Amniotic stem cell (primary cell): ENCODE data around the gene TMEM248.
"Not testable (repeated sequence)": the region's sequence is repeated elsewhere in the genome, so short reads cannot be mapped to it uniquely, and the experiment has no call there.

Experiments used
- DNase-seq: peaks from one replicate; lab custom pipeline; 2025; lab: John Stamatoyannopoulos, UW

TMEM248 gene

DNA sequence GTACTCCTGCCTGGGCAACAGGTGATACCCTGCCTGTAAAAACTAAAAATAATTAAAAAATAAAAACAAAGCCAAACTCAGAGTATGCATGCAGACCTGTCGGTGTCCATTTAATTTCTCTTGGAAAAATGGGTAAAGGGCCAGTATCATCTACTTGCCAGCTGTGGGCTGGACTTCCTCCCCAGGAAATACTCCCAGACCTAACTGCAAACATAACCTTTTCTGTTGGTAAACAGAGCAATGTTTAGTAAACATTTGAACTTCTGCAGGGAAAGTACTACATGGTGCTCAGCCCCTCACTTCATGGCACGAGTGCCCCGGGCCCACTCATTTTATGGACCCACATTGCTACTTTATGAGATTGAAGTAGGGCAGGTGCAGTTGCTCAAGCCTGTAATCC, 10.2 kb upstream of the TMEM248 start:
- no peak for DNase-seq

DNA sequence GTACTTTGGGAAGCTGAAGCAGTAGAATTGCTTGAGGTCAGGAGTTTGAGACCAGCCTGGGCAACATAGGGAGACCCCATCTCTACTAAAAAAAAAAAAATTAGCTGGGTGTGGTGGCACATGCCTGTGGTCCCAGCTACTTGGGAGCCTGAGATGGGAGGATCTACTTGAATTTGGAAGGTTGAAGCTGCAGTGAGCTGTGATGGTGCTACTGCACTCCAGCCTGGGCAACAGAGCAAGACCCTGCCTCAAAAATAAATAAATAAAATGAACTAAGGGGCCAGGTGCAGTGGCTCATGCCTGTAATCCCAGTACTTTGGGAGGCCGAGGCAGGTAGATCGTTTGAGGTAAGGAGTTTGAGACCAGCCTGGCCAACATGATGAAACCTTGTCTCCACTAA, 9.8 kb upstream of the TMEM248 start:
- not testable (repeated sequence) for DNase-seq

DNA sequence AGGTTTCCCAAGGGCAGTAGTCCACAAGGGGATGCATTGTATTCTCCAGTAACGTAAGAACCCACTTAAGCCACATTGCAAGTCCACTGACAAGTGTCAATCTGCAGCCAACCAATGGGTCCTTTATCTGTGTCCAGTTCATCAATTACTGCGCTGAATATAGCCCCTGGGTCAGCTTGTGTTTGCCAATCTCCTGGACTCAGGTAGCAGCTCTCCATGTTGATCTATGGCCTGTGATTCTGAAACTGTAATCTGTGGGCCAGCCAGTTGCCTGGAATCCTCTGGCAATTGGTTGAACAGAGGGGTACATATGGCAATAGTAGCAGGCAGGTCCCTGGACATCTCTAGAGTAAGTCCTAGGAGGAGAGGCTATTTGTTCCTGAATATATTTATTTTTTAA, 8.8 kb upstream of the TMEM248 start:
- DNase-seq, result no peak

DNA sequence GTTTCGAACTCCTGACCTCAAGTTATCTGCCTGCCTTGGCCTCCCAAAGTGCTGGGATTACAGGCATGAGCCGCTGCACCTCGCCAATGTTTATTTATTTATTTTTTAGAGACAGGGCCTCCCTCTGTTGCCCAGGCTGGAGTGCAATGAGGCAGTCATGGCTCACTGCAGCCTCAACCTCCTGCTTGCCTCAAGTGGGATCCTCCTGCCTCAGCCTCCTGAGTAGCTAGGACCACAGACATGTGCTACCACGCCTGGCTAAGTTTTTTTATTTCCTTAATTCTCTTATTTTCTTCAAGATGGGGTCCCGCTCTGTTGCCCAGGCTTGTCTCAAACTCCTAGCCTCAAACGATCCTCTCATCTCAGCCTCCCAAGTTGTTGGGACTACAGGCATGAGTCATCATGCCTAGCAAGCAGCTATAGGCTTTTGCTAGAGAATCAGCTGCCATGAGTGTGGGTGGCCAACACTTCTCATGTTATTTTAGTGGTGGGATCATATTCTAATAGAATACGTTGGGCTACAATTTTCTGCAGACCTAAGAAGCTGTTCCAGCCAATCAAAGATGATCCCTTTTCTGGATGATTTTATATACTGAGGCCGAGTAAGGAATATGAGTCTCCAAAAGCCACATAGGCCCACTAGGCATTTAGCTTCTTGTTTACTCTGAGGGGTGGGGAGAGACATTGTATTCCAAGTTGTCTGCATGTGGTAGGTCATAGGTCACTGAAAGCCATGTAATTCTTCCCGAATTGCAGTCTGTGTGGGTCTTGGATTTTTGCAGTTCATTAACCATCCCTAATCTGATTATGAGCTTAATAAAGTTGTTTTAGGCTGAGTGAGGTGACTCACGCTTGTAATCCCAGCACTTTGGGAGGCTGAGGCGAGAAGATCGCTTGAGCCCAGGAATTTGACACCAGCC, 7.6 kb upstream of the TMEM248 start:
- DNase-seq, result no peak

DNA sequence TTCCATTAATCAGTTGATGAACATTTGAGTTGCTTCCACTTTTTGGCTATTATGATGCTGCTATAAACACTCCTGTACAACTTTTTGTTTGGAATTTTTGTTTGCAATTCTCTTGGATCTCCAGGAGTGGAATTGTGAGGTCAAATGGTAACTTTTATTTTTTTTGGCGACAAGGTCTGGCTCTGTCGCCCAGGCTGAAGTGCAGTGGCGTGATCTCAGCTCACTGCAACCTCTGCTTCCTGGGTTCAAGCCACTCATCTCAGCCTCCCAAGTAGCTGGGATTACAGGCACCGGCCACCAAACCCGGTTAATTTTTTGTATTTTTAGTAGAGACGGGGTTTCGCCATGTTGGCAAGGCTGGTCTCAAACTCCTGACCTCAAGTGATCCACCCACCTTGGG, 3.1 kb upstream of the TMEM248 start:
- DNase-seq, result not testable (repeated sequence)

DNA sequence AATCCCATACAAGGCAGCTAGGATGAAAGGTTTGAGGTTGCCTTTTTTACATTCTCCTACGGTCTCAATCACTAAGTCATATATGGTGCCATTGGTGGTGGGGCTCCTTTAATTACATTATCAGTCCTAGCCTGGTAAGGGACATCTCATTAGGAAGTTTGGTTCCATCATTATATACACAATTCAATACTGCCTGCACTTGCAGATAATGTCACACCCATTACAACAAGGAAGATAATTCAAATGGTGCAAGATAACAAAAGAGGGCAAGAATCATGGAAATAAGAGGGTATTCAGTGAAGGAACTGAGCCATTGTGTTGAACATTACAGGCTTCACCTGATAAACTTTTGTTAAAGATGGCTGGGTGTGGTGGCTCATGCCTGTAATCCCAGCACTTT, 1.7 kb upstream of the TMEM248 start:
- no peak for DNase-seq

DNA sequence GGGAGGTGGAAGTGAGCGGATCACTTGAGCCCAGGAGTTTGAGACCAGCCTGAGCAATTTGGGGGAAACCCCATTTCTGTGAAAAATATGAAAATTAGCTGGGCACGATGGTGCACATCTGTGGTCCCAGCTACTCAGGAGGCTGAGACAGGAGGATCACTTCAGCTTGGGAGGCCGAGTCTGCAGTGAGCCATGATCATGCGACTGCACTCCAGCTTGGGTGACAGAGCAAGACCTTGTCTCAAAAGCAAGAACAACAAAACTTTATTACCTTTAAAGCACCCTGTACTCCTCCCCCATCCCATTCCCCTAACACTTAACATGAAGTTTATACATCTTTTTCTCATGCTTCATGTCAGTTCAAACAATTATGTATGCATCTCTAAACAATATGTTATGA, 1.3 kb upstream of the TMEM248 start:
- no peak for DNase-seq

DNA sequence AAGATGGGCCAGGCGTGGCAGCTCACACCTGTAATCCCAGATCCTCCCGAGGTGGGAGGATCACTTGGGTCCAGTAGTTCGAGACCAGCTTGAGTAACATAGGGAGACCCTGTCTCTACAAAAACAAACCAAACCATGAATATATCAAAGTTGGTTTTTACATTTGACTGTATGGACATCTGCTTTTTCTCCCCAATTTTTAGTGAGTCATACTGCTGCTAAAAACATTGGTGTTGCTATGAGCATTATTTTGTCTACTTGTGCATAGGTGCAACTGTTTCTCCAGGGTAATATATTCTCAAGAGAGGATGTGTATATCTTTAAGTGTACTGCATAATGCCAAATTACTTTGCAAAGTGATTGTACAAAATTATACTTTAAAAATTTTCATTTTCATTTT, 769 bp upstream of the TMEM248 start:
- DNase-seq, result no peak

DNA sequence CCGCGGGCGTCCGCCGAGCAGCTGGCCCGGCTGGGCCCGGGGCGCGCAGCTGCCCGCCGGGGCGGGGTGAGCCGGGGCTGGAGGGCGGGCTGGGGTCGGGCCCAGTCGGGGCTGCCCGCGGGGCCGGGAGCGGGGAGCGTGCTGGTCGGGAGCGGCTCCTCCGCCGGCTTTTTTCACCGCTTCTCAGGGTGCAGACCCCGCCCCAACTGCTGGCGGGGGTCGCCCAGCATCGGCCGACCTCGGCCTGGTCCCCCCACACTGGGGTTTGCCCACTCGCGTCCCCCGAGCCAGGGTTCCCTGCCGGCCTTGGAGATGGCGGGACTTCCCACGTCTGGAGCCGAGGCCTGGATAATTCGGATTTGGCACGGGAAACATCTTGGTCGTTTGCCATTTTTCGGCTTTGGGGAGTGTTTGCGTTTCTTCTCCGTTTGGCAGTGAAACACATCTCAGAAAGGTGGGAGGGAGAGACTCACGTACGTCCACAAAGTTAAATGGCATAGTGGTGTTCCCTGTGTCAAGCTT, 432 bp downstream of the TMEM248 start:
- peak; percentile 9 for DNase-seq

DNA sequence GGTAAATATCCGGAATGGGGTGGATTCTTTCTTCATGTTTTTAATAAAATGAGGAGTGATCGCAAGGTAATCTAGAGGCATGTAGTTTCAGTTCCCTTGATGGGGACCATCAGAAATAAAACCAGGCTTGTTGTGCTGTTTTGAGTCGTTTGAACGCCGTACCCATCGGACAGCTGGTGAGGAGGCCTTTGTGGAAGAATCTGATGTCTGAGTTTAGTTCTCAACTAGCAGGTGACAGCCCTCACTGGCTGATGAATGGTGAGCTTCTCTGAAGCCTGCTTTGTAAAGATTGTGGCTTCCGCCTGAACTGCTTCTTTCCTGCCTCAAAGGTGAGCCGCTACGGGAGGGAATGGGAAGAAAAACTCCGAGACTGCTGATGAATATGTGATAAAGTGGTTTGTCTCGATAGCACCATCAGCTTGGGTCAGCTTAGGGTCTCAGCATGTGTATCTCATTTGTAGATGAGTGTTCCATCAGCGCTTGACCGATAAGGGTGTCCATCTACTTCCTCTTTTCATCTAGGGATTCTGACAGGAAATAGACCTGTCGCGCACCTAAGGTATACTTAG, 977 bp downstream of the TMEM248 start:
- no peak for DNase-seq

DNA sequence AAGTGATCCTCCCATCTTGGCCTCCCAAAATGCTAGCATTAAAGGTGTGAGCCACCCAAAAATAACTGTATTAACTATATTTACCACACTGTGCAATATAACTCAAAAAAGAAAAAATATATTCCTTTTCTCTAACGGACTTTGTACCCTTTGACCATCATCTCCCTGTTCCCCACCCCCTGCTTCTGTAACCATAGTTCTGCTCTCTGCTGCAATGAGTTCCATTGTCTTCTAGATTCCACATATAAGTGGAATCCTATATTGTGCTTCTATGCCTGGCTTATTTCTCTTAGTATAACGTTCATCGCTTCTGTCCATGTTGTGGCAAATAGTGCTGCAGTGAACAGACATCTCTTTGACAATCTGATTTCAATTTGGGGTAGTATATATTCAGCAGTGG, 4.2 kb downstream of the TMEM248 start:
- DNase-seq, result no peak

DNA sequence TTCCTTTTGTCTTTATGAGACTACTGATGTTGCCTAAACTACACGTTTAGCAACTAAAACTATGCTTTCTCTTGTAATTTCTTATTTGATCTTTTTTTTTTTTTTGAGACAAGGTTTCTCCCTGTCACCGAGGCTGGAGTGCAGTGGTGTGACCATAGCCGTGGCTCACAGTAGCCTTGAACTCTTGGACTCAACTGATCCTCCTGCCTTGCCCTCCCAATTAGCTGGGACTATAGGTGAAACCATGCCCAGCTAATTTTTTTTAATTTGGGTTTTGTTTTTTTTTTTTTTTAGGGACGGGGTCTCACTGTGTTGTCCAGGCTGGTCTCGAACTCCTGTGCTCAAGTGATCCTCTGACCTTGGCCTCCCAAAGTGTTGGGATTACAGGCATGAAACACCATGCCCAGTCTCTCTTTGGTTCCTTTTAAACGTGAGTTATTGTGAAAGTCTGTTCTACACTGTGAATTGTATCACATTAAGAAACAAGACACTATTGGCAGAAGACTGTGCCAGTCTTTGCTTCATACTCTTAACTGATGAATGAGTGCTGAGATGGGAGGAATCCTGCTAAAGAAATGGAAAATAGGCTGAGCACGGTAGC, 6.4 kb downstream of the TMEM248 start:
- no peak for DNase-seq

DNA sequence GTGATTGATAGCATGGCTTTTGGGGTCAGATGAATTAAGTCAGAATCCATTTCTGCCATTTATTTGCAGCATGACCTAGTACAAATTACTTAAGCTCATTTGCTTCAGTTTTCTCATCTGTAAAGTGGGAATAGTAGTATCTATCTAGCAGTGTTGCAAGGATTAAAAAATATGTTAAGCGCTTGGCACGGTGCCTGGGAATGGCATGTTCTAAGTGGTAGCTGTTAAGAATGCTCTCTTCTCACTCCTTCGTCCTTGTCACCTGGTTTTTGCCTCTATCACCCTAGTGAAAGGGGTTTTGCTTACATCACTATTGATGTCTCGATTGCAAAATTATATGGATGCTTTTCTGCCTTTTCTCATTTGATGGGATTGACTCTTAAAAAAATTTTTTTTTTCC, 7.4 kb downstream of the TMEM248 start:
- DNase-seq, result no peak

DNA sequence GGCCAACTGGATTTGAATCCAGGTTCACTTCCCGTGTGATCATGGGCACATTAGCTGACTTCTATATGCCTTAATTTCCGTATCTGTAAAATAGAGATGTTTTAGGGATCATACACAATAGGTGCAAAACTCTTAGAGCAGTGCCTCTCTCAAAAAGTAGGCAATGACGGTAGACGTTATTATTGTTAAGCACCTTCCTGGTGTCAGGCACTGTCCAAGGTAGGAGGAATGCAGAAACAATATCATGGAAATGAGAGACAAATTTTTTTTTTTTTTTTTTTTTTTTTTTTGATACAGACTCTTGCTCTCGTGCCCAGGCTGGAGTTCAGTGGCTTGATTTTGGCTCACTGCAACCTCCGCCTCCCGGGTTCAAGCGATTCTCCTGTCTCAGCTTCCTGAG, 8.1 kb downstream of the TMEM248 start:
- DNase-seq, result no peak

DNA sequence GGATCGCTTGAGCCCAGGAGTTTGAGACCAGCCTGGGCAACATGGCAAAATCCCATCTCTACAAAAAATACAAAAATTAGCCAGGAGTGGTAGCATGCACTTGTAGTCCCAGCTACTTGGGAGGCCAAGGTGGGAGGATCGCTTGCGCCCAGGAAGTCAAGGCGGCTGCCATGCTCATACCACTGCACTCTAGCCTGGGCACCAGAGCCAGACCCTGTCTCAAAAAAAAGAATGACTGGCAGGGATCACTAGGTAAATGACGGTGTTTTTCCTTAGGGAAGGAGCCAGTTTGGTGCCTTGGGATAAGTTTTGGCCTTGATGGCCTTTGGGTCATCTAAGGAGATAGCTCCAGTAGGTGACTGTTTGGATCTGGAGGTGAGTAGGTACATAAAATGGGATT, 8.9 kb downstream of the TMEM248 start:
- DNase-seq, result no peak

DNA sequence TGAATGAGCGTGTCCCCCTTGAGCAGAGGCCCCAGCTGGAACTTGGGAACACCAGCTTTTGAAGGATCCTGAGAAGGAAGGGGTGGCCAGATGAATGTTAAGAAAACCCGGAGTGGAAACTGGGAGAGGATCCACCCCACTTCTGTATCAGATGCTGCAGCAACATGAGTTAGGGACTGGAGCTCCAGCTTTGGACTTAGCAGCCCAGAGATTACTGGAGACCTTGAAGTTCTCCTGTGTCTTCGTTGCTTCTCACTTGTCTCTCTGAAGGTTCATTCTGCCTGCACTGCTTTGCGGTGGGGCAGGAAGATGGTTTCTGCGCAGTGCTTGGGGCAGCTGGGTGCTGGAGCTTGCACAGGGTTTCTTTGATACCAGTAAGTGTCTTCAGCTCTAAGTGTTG, 9.3 kb downstream of the TMEM248 start:
- no peak for DNase-seq

DNA sequence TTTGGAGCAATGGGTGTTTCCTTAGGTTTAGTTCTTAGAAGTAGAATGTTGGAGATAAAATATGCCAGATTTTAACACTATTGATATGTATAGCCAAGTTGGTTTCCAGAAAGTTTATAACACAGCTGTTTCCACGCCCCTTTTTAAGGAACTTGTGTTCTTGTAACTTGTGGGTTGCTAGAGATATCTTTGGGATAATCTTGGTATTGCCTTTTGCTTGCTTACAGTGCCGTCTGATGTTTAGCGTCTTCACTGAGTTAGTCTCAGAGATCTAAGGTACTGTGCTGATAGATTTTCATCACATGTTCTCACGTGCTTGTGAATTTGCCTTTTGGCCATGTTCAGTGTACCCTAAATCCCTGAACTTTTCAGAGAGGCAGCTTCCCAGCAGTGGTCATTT, 12.4 kb downstream of the TMEM248 start:
- no peak for DNase-seq

DNA sequence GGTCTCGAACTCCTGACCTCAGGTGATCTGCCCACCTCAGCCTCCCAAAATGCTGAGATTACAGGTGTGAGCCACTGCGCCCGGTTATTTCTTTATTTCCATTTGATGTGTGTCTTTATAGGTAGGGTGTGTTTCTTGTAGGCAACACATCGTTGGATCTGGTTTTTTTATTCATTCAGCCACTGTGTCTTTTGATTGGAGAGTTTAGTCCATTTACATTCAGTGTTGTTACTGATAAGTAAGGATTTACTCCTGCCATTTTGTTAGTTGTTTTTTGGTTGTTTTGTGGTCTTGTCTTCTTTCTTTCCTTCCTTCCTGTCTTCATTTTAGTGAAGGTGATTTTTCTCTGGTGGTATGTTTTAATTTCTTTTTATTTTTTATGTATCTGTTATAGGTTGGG, 16.9 kb downstream of the TMEM248 start:
- DNase-seq, result no peak

DNA sequence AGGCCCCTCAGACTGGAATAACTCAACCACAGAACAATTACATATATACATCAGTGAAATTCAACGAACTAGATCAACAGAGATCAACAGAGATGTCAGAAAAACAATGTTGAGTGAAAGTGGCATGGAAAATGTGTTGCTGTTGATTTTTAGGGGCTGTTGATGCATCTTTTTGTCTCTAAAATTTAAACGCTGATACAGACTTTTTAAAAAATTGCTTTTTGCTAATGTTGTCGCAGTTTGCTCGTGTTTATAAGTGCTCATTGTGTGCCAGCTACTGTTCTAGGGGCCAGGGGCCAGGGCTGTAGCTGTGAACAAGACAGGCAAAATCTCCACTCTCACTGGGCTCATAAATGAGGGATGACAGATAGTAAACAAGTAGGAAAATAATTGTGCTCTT, 18.3 kb downstream of the TMEM248 start:
- DNase-seq, result no peak

DNA sequence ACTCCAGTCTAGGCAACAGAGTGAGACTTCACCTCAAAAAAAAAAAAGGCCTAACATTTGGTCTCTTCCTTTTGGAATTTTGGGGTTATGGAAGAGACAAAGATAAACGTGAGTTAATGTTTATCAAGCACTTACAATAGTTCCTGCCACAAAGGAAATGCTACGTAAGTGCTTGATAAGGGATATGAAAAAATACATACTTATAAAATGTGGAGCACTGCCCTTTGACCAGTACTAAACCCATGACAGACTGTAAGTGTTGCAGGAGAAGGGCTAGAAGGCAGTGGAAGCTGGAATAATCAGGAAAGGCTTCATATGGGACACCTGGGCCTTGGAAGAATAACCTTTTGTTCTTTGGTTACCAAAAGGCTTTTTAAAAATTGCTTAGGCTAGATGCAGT, 25.5 kb downstream of the TMEM248 start:
- no peak for DNase-seq

DNA sequence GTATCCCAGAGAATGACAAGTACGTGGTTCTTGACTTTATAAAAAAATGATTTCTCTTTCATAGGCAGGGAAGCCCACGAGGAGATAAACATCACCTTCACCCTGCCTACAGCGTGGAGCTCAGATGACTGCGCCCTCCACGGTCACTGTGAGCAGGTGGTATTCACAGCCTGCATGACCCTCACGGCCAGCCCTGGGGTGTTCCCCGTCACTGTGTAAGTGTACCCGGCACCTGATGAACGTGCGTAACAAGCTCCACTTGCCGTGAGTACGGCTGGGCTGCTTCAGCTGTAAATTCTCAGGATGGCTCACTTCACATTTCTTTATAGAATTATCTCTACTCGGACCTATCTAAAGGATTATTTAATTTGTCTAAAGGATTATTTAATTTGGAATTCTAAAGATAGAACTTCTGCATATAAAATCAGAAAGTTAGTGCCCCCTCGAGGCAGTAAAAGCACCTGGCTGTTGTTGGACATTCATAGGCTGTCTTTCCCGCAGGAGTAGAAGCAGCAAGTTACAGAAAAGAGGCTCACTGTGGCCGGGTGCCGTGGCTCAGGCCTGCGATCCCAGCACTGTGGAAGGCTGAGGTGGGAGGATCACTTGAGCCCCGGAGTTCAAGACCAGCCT, 27.6 kb downstream of the TMEM248 start:
- no peak for DNase-seq

DNA sequence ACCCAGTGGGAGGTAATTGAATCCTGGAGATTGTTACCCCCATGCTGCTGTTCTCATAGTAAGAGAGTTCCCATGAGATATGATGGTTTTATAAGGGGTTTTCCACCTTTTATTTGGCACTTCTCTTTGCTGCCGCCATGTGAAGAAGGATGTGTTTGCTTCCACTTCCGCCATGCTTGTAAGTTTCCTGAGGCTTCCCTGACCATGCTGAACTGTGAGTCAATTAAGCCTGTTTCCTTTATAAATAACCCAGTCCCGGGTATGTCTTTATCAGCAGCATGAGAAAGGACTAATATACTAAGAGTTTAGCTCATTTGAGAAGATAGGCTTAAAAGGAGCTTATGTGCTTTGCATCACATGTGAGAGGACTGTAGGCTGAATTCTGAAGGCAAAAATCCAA, 29.3 kb downstream of the TMEM248 start:
- no peak for DNase-seq

DNA sequence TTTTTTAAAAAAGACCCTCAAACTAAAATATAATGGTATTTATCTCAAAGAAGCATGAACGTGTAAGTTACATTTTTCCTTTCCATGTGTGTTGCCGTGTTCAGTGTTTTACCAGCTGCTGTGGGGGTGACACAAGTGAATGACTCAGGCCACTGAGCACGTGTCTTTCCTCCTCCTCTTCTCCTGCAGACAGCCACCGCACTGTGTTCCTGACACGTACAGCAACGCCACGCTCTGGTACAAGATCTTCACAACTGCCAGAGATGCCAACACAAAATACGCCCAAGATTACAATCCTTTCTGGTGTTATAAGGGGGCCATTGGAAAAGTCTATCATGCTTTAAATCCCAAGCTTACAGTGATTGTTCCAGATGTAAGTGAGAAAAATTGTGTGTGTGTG, 29.7 kb downstream of the TMEM248 start:
- no peak for DNase-seq
